Panc1 (cell line): Measurements from ENCODE around the gene OR1J4. TPM values are rescaled to one million over a fixed set of nuclear protein-coding genes. Genes with fewer than 3 reads are reported as not detected.

Source experiments
- ATAC-seq: fragments of 200-7000 bp; cut with Tn5 transposase; 2 replicates; pipeline ENCODE4 v1.9.1; 2020; ENCODE audit warnings: mild to moderate bottlenecking, moderate library complexity
- Bru-seq: library from RNA; stranded (reverse); fragments of 400-500 nt; gene quantifications from one replicate; lab custom pipeline; 2021; lab: Mats Ljungman, UMichigan
- BruChase-seq, 2 experiments: library from RNA; stranded (reverse); fragments of 400-500 nt; gene quantifications; one replicate each; lab custom pipeline; 2021; lab: Mats Ljungman, UMichigan
- BruUV-seq: library from RNA; stranded (reverse); fragments of 400-500 nt; replicated peaks from 2 replicates; lab custom pipeline; 2021; lab: Mats Ljungman, UMichigan
- CTCF ChIA-PET: fragments of 300-600 bp; sonication (Branson Sonifier 250); formaldehyde crosslinking; loops from one replicate; lab custom pipeline; 2022; ENCODE audit warnings: antibody characterized with exemption; lab: Charles Lee
- POLR2A ChIA-PET: fragments of 300-600 bp; sonication (Branson Sonifier 250); formaldehyde crosslinking; loops from one replicate; lab custom pipeline; 2022; ENCODE audit warnings: antibody characterized with exemption; lab: Charles Lee
- DNase-seq: peaks from one replicate; pipeline ENCODE4 v3.0.0-alpha.2; 2010; ENCODE audit warnings: low read depth, low spot score
- H3K27ac ChIP-seq: 2 replicates; pipeline ENCODE4 v1.5.1; 2011; ENCODE audit warnings: mild to moderate bottlenecking, low read length, inconsistent platforms
- H3K27me3 ChIP-seq: fragments of 200-500 bp; sonication (Bioruptor generic); 2 replicates; pipeline ENCODE4 v1.6.0; 2014; ENCODE audit warnings: low read length, inconsistent platforms; ENCODE audit not compliant: control insufficient read depth, insufficient read depth
- H3K36me3 ChIP-seq: fragments of 200-500 bp; sonication (Bioruptor generic); 2 replicates; pipeline ENCODE4 v1.5.1; 2014; ENCODE audit warnings: inconsistent platforms, mild to moderate bottlenecking, low read length, moderate library complexity; ENCODE audit not compliant: control insufficient read depth, insufficient read depth
- H3K4me1 ChIP-seq: 2 replicates; pipeline ENCODE4 v1.5.1; 2011; ENCODE audit warnings: inconsistent platforms, mild to moderate bottlenecking, low read length, moderate library complexity; ENCODE audit not compliant: control insufficient read depth, insufficient read depth
- H3K4me3 ChIP-seq, 2 experiments: 2 replicates each; pipeline ENCODE4 v1.5.1; 2011 to 2012; ENCODE audit warnings: low read depth in 2 of 2, low read length in 2 of 2, mild to moderate bottlenecking in 2 of 2, inconsistent platforms in 1 of 2, moderate library complexity in 1 of 2
- H3K9me3 ChIP-seq: fragments of 200-500 bp; sonication (Bioruptor generic); 2 replicates; pipeline ENCODE4 v1.5.1; 2014; ENCODE audit warnings: low read depth, mild to moderate bottlenecking, inconsistent platforms, low read length, moderate library complexity; ENCODE audit not compliant: control insufficient read depth, insufficient read depth
- CTCF ChIP-seq: fragments of 450-650 bp; IDR thresholded peaks from 2 replicates; pipeline ENCODE4 v1.5.1; 2017; ENCODE audit warnings: mild to moderate bottlenecking
- POLR2AphosphoS5 ChIP-seq: IDR thresholded peaks from 2 replicates; pipeline ENCODE4 v1.6.1; 2012; ENCODE audit warnings: mild to moderate bottlenecking, low read depth, low read length, moderate library complexity
- REST ChIP-seq, 2 experiments: IDR thresholded peaks; 2 replicates each; pipeline ENCODE4 v1.6.1; 2011 to 2012; ENCODE audit warnings: low read depth in 2 of 2, control low read depth in 1 of 2, low read length in 1 of 2, mild to moderate bottlenecking in 1 of 2, moderate library complexity in 1 of 2; ENCODE audit not compliant: insufficient read depth in 1 of 2
- SIN3A ChIP-seq: IDR thresholded peaks from 2 replicates; pipeline ENCODE4 v1.6.1; 2012; ENCODE audit warnings: low read depth, mild to moderate bottlenecking, low read length, moderate library complexity, borderline replicate concordance; ENCODE audit not compliant: insufficient read depth
- TCF7L2 ChIP-seq: IDR thresholded peaks from 2 replicates; pipeline ENCODE4 v1.6.1; 2011; ENCODE audit warnings: mild to moderate bottlenecking, low read depth, low read length, inconsistent platforms
- in situ Hi-C: cut with HindIII; loops from 2 replicates; pipeline ENCODE4 v1.10.0; 2016; ENCODE audit warnings: low sequenced_read_pairs, low pct_unique_long_range_greater_than_20kb
- intact Hi-C: fragments of 100-400 bp; cut with micrococcal nuclease; formaldehyde crosslinking; loops from one replicate; pipeline ENCODE4 v1.10.0; 2022; ENCODE audit not compliant: unreplicated experiment
- long read RNA-seq: library from polyadenylated mRNA; unstranded; transcript quantifications from one replicate; pipeline ENCODE4 v2.0.0, GENCODE V29; 2021; ENCODE audit not compliant: unreplicated experiment
- polyA plus RNA-seq: library from polyadenylated mRNA; unstranded; fragments of >200 nt; gene quantifications from one replicate; pipeline ENCODE4 v1.2.1, GENCODE V29; 2012; ENCODE audit warnings: missing spikeins; ENCODE audit not compliant: insufficient read length
- total RNA-seq: library from RNA; stranded (reverse); gene quantifications from one replicate; pipeline ENCODE4 v1.2.1, GENCODE V29; 2021; ENCODE audit not compliant: unreplicated experiment

Gene OR1J4
- total RNA-seq (not detected), Bru-seq, nascent RNA (not detected), BruChase-seq, experiment 1, labeled RNA remaining after a 2-hour chase (not detected), BruChase-seq, experiment 2, labeled RNA remaining after a 6-hour chase (not detected)
- not detected for polyA plus RNA-seq
- long read RNA-seq: 0 reads

- Histone ChIP-seq H3K27ac (no peak within 1 kb of the TSS), H3K4me3 (no peak within 1 kb of the TSS), H3K36me3 (no peaks in the 10 kb centered on the region), H3K4me1 (no peaks in the 10 kb centered on the region), H3K9me3 (no peaks in the 10 kb centered on the region), H3K27me3 (no peaks in the 10 kb centered on the region)
- ATAC-seq (no peak), DNase-seq (no peak)
- CTCF ChIA-PET: no interaction called here
- BruUV-seq: no TSS peak
- TF ChIP-seq SIN3A (no peak), CTCF (no peak), TCF7L2 (no peak), REST (IDR thresholded peaks at IDR 0.05; ENCODE audit: insufficient read depth in 1 of 2, low read depth in 2 of 2, low read length in 1 of 2) (no peak), POLR2AphosphoS5 (no peak)
- POLR2A ChIA-PET: no interaction called here
- intact Hi-C loops: no loop called here
- in situ Hi-C loops: no loop called here
Measured at GRCh38 chr9:122518841-122519240, at the start of gene OR1J4. OR1J4 (plus strand) TSS chr9:122519141; CDS start chr9:122519141, 0 bp downstream.

- BruUV-seq: no TSS peak
- ATAC-seq (no peak), DNase-seq (no peak)
- H3K9me3 ChIP-seq: no peaks in the 10 kb centered on the region
- intact Hi-C loops (no loop called here), in situ Hi-C loops (no loop called here)
- peaks cover 5% of the 10 kb centered on the region; the same call in 1 of the 2 replicates for H3K27me3 ChIP-seq
- no peaks in the 10 kb centered on the region for H3K36me3 ChIP-seq
- POLR2A ChIA-PET: no interaction called here
- no peaks in the 10 kb centered on the region for H3K4me1 ChIP-seq
- H3K4me3 ChIP-seq: no peak overlapping the region
- TF ChIP-seq CTCF: no peak
- no peak for TF ChIP-seq POLR2AphosphoS5
- TF ChIP-seq SIN3A: no peak
- no peak for TF ChIP-seq TCF7L2
- no peak for TF ChIP-seq REST (IDR thresholded peaks at IDR 0.05; ENCODE audit: insufficient read depth in 1 of 2, low read depth in 2 of 2, low read length in 1 of 2)
- CTCF ChIA-PET: no interaction called here
- no peak overlapping the region for H3K27ac ChIP-seq
Measured at GRCh38 chr9:122474561-122474960, 44.4 kb upstream of the OR1J4 start.
